Hepatocyte (in vitro differentiated cells): ENCODE measurements around the gene TRPM5.

Source experiments
- CTCF ChIP-seq: fragments of 200-600 bp; sonication (generic); IDR thresholded peaks from 2 replicates; pipeline ENCODE4 v1.5.1; 2016; ENCODE audit warnings: antibody characterized with exemption, mild to moderate bottlenecking; ENCODE audit not compliant: poor library complexity
- EZH2 ChIP-seq: fragments of 200-600 bp; sonication (generic); IDR thresholded peaks from 2 replicates; pipeline ENCODE4 v1.6.1; 2016; ENCODE audit warnings: antibody characterized with exemption, mild to moderate bottlenecking, borderline replicate concordance
- EZH2phosphoT487 ChIP-seq: fragments of 200-600 bp; sonication (generic); IDR thresholded peaks from one replicate; pipeline ENCODE4 v1.6.1; 2018; ENCODE audit warnings: antibody characterized with exemption, mild to moderate bottlenecking, low read depth, moderate library complexity; ENCODE audit not compliant: unreplicated experiment, severe bottlenecking

- no peak for TF ChIP-seq CTCF
- no peak for TF ChIP-seq EZH2
- TF ChIP-seq EZH2phosphoT487: no peak
These were observed 7.6 kb upstream of the TRPM5 start for GRCh38 chr11:2451916-2452315.
